Duodenal mucosa (tissue), 2 donors: Measurements from ENCODE around the gene SNTG2.

Experiments used
- H3K27ac ChIP-seq: one replicate; pipeline ENCODE4 v1.7.0; 2013; ENCODE audit warnings: low read depth, low read length
- H3K27me3 ChIP-seq, 2 donors: one replicate each; pipeline ENCODE4 v1.7.0; 2013; ENCODE audit warnings: low read length in 2 of 2, control low read depth in 1 of 2; ENCODE audit not compliant: insufficient read depth in 2 of 2, control insufficient read depth in 1 of 2
- H3K36me3 ChIP-seq, 2 donors: one replicate each; pipeline ENCODE4 v1.7.0; 2013; ENCODE audit warnings: low read length in 2 of 2, control low read depth in 1 of 2; ENCODE audit not compliant: insufficient read depth in 2 of 2, control insufficient read depth in 1 of 2
- H3K4me1 ChIP-seq, 2 donors: one replicate each; pipeline ENCODE4 v1.7.0; 2013; ENCODE audit warnings: low read length in 2 of 2, control low read depth in 1 of 2; ENCODE audit not compliant: insufficient read depth in 2 of 2, control insufficient read depth in 1 of 2
- H3K4me3 ChIP-seq, 2 donors: one replicate each; pipeline ENCODE4 v1.7.0; 2013; ENCODE audit warnings: low read length in 2 of 2, low read depth in 1 of 2
- H3K9ac ChIP-seq, 2 donors: one replicate each; pipeline ENCODE4 v1.7.0; 2013; ENCODE audit warnings: low read length in 2 of 2, low read depth in 1 of 2
- H3K9me3 ChIP-seq, 2 donors: one replicate each; pipeline ENCODE4 v1.7.0; 2013; ENCODE audit warnings: low read length in 2 of 2, control low read depth in 1 of 2; ENCODE audit not compliant: control insufficient read depth in 1 of 2

The SNTG2 gene

DNA sequence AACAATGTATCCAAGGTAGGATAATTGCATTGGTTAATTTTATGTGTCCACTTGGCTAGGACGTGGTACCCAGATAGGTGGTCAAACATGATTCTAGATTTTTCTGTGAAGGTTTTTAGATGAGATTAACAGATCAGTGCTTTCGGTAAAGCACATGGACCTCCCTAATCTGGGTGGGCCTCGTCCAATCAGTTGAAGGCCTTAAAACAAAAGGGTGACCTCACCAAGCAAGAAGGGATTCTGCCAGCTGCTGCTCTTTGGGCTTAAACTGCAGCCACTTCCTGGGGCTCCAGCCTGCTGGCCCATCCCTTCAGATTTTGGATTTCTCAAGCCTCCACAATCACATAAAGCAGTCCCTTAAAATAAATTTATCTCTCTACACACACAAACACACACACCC is 236.5 kb downstream of the SNTG2 start:
- no peak overlapping the region for H3K9ac ChIP-seq
- no peak overlapping the region for H3K4me3 ChIP-seq
- H3K4me1 ChIP-seq, result no peaks in the 10 kb centered on the region
- peaks cover 8 to 12% of the 10 kb centered on the region in 2 donors for H3K9me3 ChIP-seq
- no peaks in the 10 kb centered on the region for H3K27me3 ChIP-seq
- no peak overlapping the region for H3K27ac ChIP-seq
- H3K36me3 ChIP-seq, result no peaks in the 10 kb centered on the region

DNA sequence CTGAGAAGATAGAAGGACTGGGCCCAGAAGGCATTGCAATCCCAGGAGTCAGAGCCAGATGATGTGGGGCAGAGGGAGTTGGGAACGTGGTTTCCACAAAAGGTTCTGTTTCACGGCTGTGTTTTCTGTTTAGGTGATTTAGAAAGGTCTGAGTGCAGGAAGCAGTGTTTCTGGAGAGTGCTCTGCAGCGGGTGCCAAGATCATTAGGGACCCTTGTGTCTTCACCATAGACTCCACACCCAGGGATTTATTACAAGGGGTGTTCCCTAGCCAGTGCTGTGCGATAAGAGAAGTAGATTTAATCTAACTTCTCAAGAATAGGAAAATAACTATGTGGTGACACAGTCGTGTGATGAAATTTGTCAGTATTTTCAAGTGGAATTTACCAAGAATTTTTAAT is 241.5 kb downstream of the SNTG2 start:
- H3K4me1 ChIP-seq, result no peaks in the 10 kb centered on the region
- H3K36me3 ChIP-seq, result no peaks in the 10 kb centered on the region
- H3K9me3 ChIP-seq, result peaks cover 4 to 9% of the 10 kb centered on the region in 2 donors
- no peak overlapping the region for H3K27ac ChIP-seq
- no peaks in the 10 kb centered on the region for H3K27me3 ChIP-seq
- no peak overlapping the region for H3K4me3 ChIP-seq
- H3K9ac ChIP-seq, result no peak overlapping the region

DNA sequence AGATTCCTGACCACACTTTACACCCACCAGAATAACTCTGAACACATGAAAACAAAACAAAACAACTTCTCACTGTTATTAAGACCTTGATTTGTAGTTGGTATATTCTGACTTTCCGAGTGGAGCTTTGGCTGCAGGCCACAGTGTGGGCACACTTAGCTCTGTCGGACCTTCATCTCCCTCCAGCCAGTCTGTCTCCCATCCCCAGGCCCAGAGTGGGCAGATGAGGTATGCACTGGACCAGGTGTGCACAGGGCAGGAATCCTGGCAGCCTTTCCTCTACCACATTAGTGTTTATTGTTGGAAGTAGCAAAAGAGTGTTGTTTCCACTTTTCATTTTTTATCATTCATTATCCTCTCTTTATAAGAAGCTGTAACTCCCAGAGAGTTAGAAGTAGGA is 243.2 kb downstream of the SNTG2 start:
- Histone ChIP-seq H3K36me3 (no peaks in the 10 kb centered on the region), H3K27ac (no peak overlapping the region), H3K9me3 (peaks cover 2 to 10% of the 10 kb centered on the region in 2 donors), H3K9ac (no peak overlapping the region), H3K4me1 (no peaks in the 10 kb centered on the region), H3K27me3 (no peaks in the 10 kb centered on the region), H3K4me3 (no peak overlapping the region)

GRCh38 chr2:1203772-1204171 is 253.1 kb downstream of the SNTG2 start:
- H3K9ac ChIP-seq, result no peak overlapping the region
- H3K4me3 ChIP-seq, result no peak overlapping the region
- H3K9me3 ChIP-seq, result no peaks in the 10 kb centered on the region
- H3K36me3 ChIP-seq, result no peaks in the 10 kb centered on the region
- no peaks in the 10 kb centered on the region for H3K27me3 ChIP-seq
- H3K27ac ChIP-seq, result no peak overlapping the region
- no peaks in the 10 kb centered on the region for H3K4me1 ChIP-seq

DNA sequence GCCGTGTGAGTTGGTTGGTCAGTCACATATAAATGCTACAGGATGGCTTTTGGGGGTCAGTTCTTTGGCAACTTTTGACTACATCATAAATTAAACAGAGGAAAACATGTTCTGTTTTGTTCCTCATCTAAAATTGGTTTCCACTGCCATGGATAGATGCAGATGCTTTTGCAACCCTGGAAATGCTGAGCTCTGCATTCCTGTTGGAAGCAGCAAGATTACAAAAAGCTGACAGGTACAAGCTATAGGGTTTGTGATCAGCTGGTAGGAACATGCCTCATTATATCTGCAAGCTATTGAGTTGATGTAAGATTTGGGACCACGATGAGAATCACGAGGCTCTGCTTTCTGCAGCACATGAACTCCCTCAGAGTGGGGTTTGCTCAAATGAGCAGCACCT is 255.2 kb downstream of the SNTG2 start:
- Histone ChIP-seq H3K4me1 (no peaks in the 10 kb centered on the region), H3K9me3 (no peaks in the 10 kb centered on the region), H3K4me3 (no peak overlapping the region)

GRCh38 chr2:1207962-1208510 is 257.4 kb downstream of the SNTG2 start:
- Histone ChIP-seq H3K27ac (no peak overlapping the region), H3K9ac (no peak overlapping the region), H3K9me3 (peaks cover 0 to 3% of the 10 kb centered on the region in 2 donors), H3K4me3 (no peak overlapping the region), H3K27me3 (no peaks in the 10 kb centered on the region), H3K4me1 (no peaks in the 10 kb centered on the region), H3K36me3 (no peaks in the 10 kb centered on the region)

More for the DNA sequence above, 255.2 kb downstream of the SNTG2 start:
- no peak overlapping the region for H3K27ac ChIP-seq
- H3K27me3 ChIP-seq, result no peaks in the 10 kb centered on the region
- H3K36me3 ChIP-seq, result no peaks in the 10 kb centered on the region
- H3K9ac ChIP-seq, result no peak overlapping the region

GRCh38 chr2:1208522-1208921 is 257.9 kb downstream of the SNTG2 start:
- H3K9ac ChIP-seq, result no peak overlapping the region
- H3K27me3 ChIP-seq, result no peaks in the 10 kb centered on the region
- H3K27ac ChIP-seq, result no peak overlapping the region
- H3K9me3 ChIP-seq, result peaks cover 2 to 5% of the 10 kb centered on the region in 2 donors
- H3K36me3 ChIP-seq, result no peaks in the 10 kb centered on the region
- H3K4me1 ChIP-seq, result no peaks in the 10 kb centered on the region
- no peak overlapping the region for H3K4me3 ChIP-seq

GRCh38 chr2:1209246-1209645 is 258.6 kb downstream of the SNTG2 start:
- H3K4me3 ChIP-seq, result no peak overlapping the region
- H3K4me1 ChIP-seq, result no peaks in the 10 kb centered on the region
- H3K27ac ChIP-seq, result no peak overlapping the region
- no peaks in the 10 kb centered on the region for H3K27me3 ChIP-seq
- H3K9ac ChIP-seq, result no peak overlapping the region
- peaks cover 7 to 9% of the 10 kb centered on the region in 2 donors for H3K9me3 ChIP-seq
- H3K36me3 ChIP-seq, result no peaks in the 10 kb centered on the region

DNA sequence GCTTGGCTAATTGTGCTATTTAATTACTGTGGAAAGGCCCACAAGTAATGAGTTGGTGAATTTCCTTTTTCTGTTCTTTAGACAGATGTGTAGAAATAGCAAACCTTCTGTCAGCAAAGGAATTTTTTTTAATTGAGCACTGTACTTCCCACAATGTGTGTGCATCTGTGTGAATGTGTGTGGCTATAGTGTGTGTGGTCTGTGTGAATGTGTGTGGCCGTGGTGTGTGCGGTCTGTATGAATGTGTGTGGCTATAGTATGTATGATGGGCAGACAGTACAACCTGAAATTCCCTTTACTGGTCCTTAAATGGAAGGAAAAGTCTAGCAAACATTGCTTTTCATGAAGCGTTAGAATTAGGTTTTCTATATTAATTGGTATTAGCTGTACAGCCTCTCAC is 259.1 kb downstream of the SNTG2 start:
- H3K9ac ChIP-seq, result no peak overlapping the region
- no peak overlapping the region for H3K4me3 ChIP-seq
- H3K4me1 ChIP-seq, result no peaks in the 10 kb centered on the region
- H3K9me3 ChIP-seq, result peaks cover 7 to 9% of the 10 kb centered on the region in 2 donors
- H3K36me3 ChIP-seq, result no peaks in the 10 kb centered on the region
- no peaks in the 10 kb centered on the region for H3K27me3 ChIP-seq
- no peak overlapping the region for H3K27ac ChIP-seq

DNA sequence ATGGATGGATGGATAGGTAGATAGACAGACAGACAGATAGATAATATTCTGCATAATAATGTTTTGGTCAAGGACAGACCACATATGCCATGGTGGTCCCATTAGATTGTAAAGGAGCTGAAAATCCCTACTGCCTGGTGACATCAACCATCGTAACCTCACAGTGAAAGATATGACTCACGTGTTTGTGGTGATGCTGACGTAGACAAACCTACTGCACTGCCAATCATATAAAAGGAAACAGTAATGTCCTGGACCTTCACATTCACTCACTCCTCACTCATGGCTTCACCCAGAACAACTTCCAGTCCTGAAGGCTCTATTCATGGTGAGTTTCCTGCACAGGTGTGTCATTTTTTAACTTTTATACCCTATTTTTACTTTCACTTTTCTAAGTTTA is 259.7 kb downstream of the SNTG2 start:
- H3K9ac ChIP-seq, result no peak overlapping the region
- H3K27me3 ChIP-seq, result no peaks in the 10 kb centered on the region
- H3K9me3 ChIP-seq, result peaks cover 7 to 9% of the 10 kb centered on the region in 2 donors
- no peak overlapping the region for H3K27ac ChIP-seq
- no peaks in the 10 kb centered on the region for H3K4me1 ChIP-seq
- no peaks in the 10 kb centered on the region for H3K36me3 ChIP-seq
- H3K4me3 ChIP-seq, result no peak overlapping the region
